CD4-positive, alpha-beta T cell treated with Interleukin-12 subunit alpha and Interleukin-12 subunit beta, for 1 hour (primary cell): ENCODE results near the gene PTPRD.

Experiments used
- DNase-seq: peaks from one replicate; pipeline ENCODE4 v3.0.0-alpha.2; 2020

The PTPRD gene

GRCh38 chr9:8390571-8390970, 2222.2 kb downstream of the PTPRD start:
- no peak for DNase-seq

GRCh38 chr9:8389531-8389930, 2223.3 kb downstream of the PTPRD start:
- no peak for DNase-seq

GRCh38 chr9:8388132-8388531, 2224.7 kb downstream of the PTPRD start:
- no peak for DNase-seq

DNA sequence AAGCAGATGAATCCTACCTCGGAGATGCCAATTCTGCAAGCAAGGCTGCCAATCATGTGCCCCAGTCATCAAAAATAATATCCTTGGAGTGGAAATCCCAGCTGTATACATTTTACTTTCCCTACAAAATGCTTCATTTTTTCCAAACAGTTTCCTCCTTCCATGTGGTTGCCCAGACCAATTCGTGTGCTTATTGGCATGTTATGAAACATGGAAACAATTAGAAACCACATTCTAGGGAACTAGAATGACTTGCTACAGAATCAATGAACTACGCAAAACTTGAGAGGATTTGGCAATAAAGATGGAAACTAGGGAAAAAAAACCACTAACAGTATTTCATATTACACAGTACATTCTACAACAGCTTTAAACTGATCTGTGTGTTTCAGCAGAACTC, 2228.7 kb downstream of the PTPRD start:
- no peak for DNase-seq

DNA sequence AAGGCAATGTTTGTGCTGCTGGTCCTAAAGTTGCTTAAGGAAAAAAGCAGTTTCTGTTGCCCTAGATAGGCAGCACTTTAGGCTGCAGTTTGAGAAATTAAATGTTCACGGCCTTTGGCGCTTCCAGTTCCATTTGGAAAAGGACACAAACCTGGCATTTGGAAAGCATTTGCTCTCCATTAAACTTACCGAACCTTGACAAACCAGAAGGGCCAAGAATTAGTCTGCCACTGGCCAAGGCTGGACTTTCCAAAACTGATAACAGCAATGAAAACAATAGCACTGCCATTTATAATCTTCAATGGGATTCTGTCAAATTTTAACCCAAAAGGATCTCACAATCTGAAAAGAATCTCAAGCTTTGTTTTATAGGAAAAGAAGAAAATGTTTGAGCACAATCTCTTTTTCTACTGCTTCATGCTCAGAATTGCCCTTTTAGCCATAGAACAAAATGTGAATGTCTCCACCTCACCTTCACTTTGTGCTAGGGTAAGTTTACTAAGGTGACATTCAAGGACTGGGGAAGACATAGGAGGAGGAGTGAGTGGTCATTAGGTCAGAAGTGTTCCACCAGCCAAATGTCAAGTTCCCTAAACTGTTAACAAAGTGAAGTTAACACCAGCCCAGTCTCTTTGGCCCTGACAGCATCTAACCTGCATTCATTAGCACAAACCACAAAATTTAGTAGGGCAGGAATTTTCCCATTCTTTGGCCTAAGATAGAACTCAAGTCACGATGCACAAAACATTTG, 2229.8 kb downstream of the PTPRD start:
- DNase-seq, result no peak

DNA sequence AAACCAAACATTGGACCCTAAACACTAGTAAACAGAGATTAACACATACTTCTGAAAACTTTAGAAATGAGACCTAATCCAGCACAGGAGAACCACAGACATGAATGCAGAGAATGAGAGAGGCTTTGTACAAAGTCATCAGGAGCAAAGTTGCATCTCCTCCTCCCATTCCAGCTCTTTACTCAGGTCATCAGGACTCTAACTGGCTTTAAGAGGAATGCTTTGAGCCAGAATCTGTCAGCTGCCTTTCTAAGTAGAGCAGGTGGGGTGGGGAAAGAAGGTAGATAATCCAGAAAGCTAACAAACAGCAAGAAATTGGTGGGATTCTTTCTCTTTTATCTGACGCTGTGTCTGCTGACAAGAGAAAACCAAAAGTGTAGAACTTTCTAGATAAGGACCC, 2230.5 kb downstream of the PTPRD start:
- no peak for DNase-seq

DNA sequence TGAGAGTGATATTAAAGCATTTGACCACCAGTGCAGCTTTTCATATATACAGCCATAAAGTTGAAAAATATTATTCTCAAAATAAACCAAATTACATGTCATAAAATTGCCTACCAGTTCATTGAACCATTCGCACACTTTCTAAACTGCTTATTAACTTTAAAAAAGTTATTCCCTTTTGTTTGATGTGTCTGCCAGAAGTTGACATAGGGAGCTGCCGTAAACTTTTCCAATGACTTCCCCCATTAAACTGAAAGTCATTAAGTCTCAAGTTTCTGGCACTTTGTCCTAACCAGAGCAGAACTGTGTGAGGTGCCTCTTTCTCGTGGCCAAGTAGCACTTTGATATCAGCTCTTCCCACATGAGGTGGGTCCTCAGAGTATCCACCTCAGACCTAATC, 2231.2 kb downstream of the PTPRD start:
- DNase-seq, result no peak

GRCh38 chr9:8374471-8374870, 2238.3 kb downstream of the PTPRD start:
- no peak for DNase-seq

DNA sequence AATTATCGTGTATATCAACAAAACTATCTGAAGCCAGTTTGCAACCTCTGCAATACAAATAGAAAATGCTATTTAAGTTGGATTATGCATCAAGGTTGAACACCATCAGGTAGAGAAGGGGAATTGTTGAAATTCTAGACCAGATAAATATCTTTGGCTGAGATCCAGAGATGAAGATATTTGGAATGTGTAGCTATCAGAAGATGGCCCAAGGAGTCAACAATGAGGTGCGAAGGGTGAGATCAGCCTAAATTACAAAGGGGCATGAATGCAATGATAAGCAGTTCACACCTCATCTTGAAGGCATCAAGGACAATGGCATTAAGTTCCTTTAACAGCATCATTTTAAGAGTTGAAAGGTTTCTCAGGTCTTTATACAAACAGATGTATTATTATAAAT, 2241.1 kb downstream of the PTPRD start:
- no peak for DNase-seq

DNA sequence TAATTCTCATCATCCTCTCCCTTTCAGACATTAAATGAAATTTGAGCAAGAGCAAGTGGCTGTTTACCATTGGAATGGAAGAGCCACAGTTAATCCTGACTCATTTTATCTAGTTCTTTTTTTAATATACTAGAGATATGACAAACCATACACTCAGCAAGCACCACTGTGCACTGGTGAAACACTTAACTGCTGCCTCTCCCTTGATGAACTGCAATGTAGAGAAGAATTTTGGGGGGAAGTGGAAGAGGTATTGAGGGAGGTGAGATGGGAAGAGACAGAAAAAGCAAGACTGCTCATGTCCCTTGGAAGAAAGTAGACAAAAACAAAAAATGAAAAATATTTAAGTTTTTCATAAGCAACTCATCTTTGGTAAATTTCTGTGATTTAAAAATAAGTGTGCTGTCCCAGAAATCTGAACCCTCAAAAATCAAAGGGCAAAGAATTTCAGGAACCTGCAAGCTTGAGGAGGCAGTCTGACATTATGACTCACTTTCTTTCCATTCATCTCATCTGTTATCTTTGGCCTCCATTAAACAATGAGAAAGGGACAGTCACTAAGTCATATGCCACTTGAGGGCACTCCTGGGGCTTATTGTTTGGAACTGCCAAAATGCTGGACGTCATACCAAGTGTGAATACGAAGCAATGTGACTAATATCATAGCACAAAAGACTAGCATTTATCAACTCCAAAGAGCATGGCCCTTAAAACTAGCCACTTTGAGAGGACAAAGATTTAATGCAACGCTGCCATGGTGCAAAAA, 2246.5 kb downstream of the PTPRD start:
- DNase-seq, result no peak

DNA sequence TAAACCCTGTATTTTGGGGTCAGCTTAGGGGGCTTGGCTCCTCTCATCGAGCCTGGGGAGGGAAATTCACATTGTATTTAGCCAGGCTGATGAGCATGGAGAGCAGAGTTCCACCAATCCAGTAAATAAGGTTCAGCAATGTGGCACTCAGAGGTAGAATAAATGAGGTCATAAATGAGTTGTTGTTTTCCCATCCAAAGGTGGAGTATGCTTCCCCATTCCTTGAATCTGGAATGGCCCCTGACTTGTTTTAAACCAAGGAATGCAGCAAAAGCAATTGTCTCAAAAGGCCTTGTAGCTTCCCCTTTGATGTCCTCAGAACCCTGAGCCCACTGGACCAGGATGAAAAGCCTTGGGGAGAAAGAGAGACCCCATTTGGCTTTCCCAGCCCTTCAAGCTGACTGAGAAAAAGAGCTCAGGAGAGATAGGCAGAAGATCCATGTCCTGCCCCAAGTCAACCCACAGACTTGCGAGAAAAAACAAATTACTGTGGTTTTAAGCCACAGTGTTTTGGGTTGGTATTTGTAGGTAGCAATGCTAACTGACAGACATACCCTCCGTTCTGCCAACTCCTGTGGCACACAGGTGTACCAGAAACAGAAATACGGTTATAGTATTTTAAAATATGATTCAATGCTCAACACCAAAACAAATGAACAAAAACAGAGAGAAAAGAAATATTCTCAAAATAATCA, 2247.2 kb downstream of the PTPRD start:
- no peak for DNase-seq

DNA sequence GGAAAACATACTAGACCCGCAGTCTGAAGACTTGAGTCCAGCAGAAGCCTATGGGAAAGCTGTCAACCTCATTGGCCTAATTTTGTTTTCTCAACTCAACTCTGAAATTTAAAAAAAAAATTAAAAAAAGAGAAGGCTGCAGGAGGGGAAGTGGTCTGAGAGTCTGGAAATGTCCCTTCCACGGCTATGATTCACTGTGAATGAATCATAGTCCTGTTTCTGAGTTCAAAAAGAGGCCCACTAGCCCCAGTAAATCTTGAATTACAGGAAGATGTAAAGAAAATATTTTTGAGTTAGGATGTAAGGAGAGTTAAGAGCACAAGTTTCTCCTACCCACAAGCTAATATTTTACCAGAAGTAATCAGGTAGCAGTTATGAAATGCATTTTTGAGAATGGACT, 2247.8 kb downstream of the PTPRD start:
- DNase-seq, result no peak

DNA sequence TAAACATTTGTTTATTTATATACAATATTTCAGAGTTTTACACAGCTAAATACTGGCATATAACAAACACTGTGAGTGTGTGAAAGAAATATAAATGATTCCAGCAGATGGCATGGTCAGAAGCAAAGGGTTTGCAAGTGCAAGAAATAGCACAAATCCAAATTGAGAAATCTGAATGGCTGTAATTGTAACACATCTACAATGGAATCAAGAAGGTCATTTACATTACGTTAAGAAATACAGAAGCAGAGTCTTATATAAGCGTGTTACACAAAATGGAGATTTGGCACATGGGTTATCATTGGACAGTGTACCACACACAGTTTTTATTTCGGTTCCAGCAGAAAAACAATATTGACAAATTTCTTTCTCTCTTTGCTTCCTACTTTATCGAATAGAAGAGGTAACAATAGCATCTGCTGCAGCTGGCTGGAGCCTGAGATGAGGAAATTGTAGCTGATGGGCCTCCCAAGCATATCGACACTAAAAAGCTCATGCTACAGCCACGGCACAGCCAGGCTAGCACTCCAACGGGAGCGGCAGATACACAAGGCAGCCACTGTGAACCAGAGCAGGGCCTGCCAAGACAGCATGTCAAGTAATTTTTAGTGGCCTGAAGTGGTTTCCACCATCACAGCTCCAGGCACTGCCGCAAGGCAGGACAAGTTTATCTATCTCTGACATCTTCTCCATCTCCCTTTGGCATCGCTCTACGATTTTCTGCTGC, 2248.6 kb downstream of the PTPRD start:
- no peak for DNase-seq

- DNase-seq, result no peak
Measured at GRCh38 chr9:8362250-8362649, 2250.6 kb downstream of the PTPRD start.

GRCh38 chr9:8361364-8361763, 2251.4 kb downstream of the PTPRD start:
- no peak for DNase-seq

DNA sequence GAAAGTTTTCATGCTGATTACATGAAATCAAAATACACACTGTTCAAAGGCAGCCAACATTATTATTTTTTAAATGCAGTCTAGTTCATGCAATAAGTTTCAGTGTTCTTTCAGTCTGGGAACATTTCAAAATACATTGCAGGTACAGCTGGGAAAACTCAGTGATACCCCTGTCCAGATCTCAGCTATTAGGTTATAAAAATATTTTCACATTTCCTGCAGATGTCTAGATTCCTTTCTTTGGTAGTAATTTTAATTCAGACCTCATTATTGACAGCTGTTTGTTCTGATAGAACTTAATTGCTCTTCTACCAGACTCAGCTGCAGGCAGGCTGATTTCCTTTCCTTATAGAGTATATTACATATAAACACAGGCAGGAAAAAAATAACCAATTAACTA, 2256.4 kb downstream of the PTPRD start:
- DNase-seq, result no peak

- DNase-seq, result no peak
Measured at GRCh38 chr9:8351436-8351835, 2261.4 kb downstream of the PTPRD start.

GRCh38 chr9:8349901-8350300, 2262.9 kb downstream of the PTPRD start:
- DNase-seq, result no peak

DNA sequence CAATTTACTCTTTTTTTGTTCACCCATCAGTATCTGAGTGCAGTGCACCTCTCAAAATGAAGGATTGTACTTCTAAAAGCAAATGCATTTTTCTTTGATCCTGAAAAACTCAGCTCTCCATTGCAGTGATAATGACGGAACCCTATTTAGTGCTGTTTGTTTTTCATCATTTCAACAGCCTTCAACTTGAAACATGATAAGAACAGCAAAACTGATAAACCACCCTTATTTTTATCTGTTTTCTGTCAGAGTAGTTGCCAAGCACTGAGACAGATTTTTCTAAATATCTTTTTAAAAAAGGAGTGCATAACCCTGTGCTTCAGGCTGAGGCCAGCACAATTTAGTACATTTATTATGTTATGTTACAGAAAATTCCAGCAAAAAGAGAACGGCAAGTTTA, 2263.4 kb downstream of the PTPRD start:
- no peak for DNase-seq

DNA sequence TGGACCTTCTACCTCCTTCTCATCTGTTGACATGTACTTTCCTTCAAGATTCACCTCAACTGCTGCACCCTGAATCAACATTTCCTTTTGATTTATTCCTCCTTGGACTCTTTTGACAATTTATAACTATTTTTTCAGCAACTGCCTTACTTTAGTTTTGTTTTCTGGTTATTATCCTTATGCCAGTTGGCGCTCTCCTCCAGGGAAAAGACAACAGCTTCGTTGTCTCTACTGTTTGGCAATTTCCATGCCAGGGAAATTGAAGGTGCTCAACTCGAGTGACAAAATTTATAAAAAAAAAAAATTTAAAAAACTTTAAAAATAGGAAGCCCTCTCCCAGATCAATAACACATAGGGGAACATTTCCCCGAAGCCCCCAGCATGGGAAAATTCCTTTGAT, 2264.0 kb downstream of the PTPRD start:
- no peak for DNase-seq

DNA sequence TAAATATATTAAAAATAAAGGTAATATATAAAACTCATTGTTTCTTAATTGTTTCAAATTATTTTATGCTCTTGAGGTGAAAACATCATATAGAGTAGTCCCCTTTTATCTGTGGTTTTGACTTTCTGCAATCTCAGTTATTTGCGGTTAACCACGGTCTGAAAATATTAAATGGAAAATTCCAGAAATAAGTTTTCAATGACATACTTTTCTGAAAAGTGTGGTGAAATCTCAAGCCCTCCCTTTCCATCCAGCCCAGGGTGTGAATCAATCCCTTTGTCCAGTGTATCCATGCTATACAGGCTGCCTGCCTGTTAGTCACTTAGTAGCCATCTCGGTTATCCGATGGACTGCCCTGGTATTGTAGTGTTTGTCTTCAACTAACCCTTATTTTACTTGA, 2266.5 kb downstream of the PTPRD start:
- no peak for DNase-seq

DNA sequence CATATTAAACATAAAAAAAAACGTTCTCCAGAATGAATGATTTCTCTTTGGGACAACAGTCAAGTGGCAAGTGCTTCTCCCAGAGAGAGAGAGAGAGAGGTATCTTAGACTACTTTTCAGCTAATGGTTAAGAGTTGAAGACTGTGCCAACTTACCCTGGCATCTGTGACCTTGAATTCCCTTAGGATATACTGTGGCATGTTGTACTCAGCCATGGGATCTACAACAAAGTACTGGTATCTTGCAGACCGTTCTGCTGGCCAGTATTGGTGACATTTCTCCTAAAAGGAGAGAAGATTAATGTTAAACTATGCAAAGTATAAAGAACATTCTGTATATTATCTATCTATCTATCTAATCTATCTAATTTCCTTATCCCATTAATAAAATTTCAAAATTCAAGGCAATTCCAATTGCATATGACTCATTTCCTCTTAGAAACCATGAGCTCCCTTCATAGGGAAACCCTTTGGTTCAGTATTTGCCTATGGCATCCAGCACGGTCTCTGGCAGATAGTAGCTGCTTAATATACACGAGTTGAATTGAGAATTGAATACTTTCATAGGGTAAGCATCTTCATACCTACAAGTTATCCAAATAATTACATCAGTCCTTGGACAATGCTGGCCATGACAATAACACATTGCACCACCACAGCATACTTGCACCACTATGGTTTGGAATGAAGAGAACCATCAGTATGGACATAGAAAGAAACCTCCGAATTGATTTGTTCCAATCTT, 2273.9 kb downstream of the PTPRD start:
- no peak for DNase-seq
